Nephron (organoid): ENCODE data around the gene ZBTB6.
A peak's percentile ranks its signal among the peaks of the same experiment; 100 is the strongest.
"Not testable (repeated sequence)": the region's sequence is repeated elsewhere in the genome, so short reads cannot be mapped to it uniquely, and the experiment has no call there.

Source experiments
- H3K27ac Mint-ChIP-seq, 3 experiments: 2 replicates each; pipeline ENCODE4 v1.8.0; 2020; ENCODE audit warnings: mixed read lengths in 3 of 3, mild to moderate bottlenecking in 2 of 3, moderate library complexity in 1 of 3
- H3K27me3 Mint-ChIP-seq: 2 replicates; pipeline ENCODE4 v1.8.0; 2021; ENCODE audit warnings: low read depth, mild to moderate bottlenecking, moderate library complexity, mixed read lengths
- H3K36me3 Mint-ChIP-seq: 2 replicates; pipeline ENCODE4 v1.8.0; 2020; ENCODE audit warnings: low read depth, mixed read lengths
- H3K4me1 Mint-ChIP-seq: 2 replicates; pipeline ENCODE4 v1.8.0; 2020; ENCODE audit warnings: mixed read lengths
- H3K4me3 Mint-ChIP-seq, 3 experiments: 2 replicates each; pipeline ENCODE4 v1.8.0; 2020; ENCODE audit warnings: mild to moderate bottlenecking in 3 of 3, mixed read lengths in 3 of 3, moderate library complexity in 2 of 3
- H3K9me3 Mint-ChIP-seq: 2 replicates; pipeline ENCODE4 v1.8.0; 2020; ENCODE audit warnings: mixed read lengths
- TF ChIP-seq, protein P1 (sequence below), 3 experiments: fragments of 200-600 bp; sonication (generic); IDR thresholded peaks; one replicate each; pipeline ENCODE4 v1.5.0; 2021; ENCODE audit warnings: antibody characterized with exemption in 3 of 3; ENCODE audit not compliant: unreplicated experiment in 3 of 3

Gene ZBTB6

DNA sequence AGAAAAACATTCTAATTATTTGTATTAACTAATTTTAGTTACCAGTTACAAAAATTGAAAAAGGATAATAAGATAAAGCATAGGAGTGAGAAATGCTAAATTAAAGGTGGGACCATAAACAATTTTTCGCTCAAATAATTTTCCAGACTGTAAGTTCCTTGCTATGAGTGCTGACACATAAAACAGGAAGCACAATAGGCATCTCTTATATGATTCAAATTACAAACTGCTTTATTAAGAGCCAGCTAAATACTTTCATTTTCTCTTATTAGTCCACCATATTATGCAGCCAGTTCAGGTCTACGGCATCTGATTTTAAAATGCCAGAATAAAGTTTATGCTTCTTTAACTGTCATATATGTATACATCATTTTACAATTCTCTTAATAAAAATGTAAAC lies 12.3 kb downstream of the ZBTB6 start:
- TF ChIP-seq, protein P1, sequence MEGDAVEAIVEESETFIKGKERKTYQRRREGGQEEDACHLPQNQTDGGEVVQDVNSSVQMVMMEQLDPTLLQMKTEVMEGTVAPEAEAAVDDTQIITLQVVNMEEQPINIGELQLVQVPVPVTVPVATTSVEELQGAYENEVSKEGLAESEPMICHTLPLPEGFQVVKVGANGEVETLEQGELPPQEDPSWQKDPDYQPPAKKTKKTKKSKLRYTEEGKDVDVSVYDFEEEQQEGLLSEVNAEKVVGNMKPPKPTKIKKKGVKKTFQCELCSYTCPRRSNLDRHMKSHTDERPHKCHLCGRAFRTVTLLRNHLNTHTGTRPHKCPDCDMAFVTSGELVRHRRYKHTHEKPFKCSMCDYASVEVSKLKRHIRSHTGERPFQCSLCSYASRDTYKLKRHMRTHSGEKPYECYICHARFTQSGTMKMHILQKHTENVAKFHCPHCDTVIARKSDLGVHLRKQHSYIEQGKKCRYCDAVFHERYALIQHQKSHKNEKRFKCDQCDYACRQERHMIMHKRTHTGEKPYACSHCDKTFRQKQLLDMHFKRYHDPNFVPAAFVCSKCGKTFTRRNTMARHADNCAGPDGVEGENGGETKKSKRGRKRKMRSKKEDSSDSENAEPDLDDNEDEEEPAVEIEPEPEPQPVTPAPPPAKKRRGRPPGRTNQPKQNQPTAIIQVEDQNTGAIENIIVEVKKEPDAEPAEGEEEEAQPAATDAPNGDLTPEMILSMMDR (IDR thresholded peaks at IDR 0.05; ENCODE audit: unreplicated experiment in 3 of 3): no peak
- Mint-ChIP-seq H3K9me3 (no peaks in the 10 kb centered on the region), H3K27me3 (no peaks in the 10 kb centered on the region), H3K36me3 (peaks cover 12% of the 10 kb centered on the region), H3K27ac (no peak overlapping the region), H3K4me3 (peak overlapping the region in 1 of 3 experiments; percentile 63), H3K4me1 (peaks cover 41% of the 10 kb centered on the region)

- Mint-ChIP-seq H3K9me3 (no peaks in the 10 kb centered on the region), H3K36me3 (peaks cover 27% of the 10 kb centered on the region), H3K4me1 (peaks cover 23% of the 10 kb centered on the region), H3K27me3 (no peaks in the 10 kb centered on the region), H3K27ac (peak overlapping the region in 1 of 3 experiments; percentile 1), H3K4me3 (no peak overlapping the region)
- TF ChIP-seq, protein P1 (IDR thresholded peaks at IDR 0.05; ENCODE audit: unreplicated experiment in 3 of 3): no peak
These were observed 15.2 kb downstream of the ZBTB6 start for GRCh38 chr9:122897969-122898368.

- no peaks in the 10 kb centered on the region for H3K27me3 Mint-ChIP-seq
- H3K4me3 Mint-ChIP-seq: no peak overlapping the region
- peaks cover 59% of the 10 kb centered on the region for H3K36me3 Mint-ChIP-seq
- no peaks in the 10 kb centered on the region for H3K9me3 Mint-ChIP-seq
- no peaks in the 10 kb centered on the region for H3K4me1 Mint-ChIP-seq
- TF ChIP-seq, protein P1 (IDR thresholded peaks at IDR 0.05; ENCODE audit: unreplicated experiment in 3 of 3): no peak
- no peak overlapping the region for H3K27ac Mint-ChIP-seq
These were observed 24.6 kb downstream of the ZBTB6 start for GRCh38 chr9:122888480-122888879.

- no peak overlapping the region for H3K4me3 Mint-ChIP-seq
- no peaks in the 10 kb centered on the region for H3K9me3 Mint-ChIP-seq
- no peak overlapping the region for H3K27ac Mint-ChIP-seq
- peaks cover 48% of the 10 kb centered on the region for H3K36me3 Mint-ChIP-seq
- no peaks in the 10 kb centered on the region for H3K4me1 Mint-ChIP-seq
- TF ChIP-seq, protein P1 (IDR thresholded peaks at IDR 0.05; ENCODE audit: unreplicated experiment in 3 of 3): no peak
- H3K27me3 Mint-ChIP-seq: no peaks in the 10 kb centered on the region
These were observed 30.0 kb downstream of the ZBTB6 start for GRCh38 chr9:122883125-122883524.

DNA sequence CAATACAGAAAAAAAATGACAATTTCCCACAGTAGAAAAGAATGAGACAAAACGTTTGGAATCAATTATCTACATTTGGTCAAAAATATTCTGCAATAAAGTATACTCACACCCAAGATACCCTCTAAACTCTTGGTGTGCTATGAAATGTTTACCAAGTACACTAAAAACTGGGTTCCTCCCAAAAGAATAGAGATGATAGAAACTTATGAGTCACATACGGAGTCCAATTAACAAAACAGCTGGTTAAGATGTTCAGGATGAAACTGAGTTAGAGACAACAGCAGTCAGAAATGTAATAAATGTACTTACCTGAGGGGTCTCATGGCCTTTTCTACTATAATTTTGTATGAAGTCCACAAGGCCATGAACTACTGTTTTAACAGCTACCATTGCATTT lies 33.7 kb downstream of the ZBTB6 start:
- Mint-ChIP-seq H3K36me3 (peaks cover 69% of the 10 kb centered on the region), H3K9me3 (no peaks in the 10 kb centered on the region), H3K4me1 (no peaks in the 10 kb centered on the region), H3K27ac (no peak overlapping the region), H3K27me3 (no peaks in the 10 kb centered on the region), H3K4me3 (no peak overlapping the region)
- TF ChIP-seq, protein P1 (IDR thresholded peaks at IDR 0.05; ENCODE audit: unreplicated experiment in 3 of 3): no peak

- H3K27me3 Mint-ChIP-seq: no peaks in the 10 kb centered on the region
- no peaks in the 10 kb centered on the region for H3K4me1 Mint-ChIP-seq
- TF ChIP-seq, protein P1 (IDR thresholded peaks at IDR 0.05; ENCODE audit: unreplicated experiment in 3 of 3): no peak
- no peak overlapping the region for H3K27ac Mint-ChIP-seq
- no peaks in the 10 kb centered on the region for H3K9me3 Mint-ChIP-seq
- peaks cover 79% of the 10 kb centered on the region for H3K36me3 Mint-ChIP-seq
- no peak overlapping the region for H3K4me3 Mint-ChIP-seq
These were observed 37.6 kb downstream of the ZBTB6 start for GRCh38 chr9:122875523-122875922.

DNA sequence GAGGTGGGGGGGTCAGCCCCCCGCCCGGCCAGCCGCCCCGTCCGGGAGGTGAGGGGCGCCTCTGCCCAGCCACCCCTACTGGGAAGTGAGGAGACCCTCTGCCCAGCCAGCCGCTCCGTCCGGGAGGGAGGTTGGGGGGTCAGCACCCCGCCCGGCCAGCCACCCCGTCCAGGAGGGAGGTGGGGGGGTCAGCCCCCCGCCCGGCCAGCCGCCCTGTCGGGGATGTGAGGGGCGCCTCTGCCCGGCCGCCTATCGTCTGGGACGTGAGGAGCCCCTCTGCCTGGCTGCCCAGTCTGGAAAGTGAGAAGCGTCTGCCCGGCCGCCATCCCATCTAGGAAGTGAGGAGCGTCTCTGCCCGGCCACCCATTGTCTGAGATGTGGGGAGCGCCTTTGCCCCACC lies 45.8 kb downstream of the ZBTB6 start:
- not testable (repeated sequence) for H3K4me1 Mint-ChIP-seq, H3K27me3 Mint-ChIP-seq, H3K9me3 Mint-ChIP-seq, H3K27ac Mint-ChIP-seq, H3K4me3 Mint-ChIP-seq
- H3K36me3 Mint-ChIP-seq: peaks cover 75% of the 10 kb centered on the region
